CD4-positive, alpha-beta T cell treated with Interleukin-15 for 4 hours (primary cell): ENCODE results near the gene ANTKMT.
"Not testable (repeated sequence)": the region's sequence is repeated elsewhere in the genome, so short reads cannot be mapped to it uniquely, and the experiment has no call there.

Experiments used
- DNase-seq: peaks from one replicate; pipeline ENCODE4 v3.0.0-alpha.2; 2020; ENCODE audit warnings: low spot score

ANTKMT gene

DNA sequence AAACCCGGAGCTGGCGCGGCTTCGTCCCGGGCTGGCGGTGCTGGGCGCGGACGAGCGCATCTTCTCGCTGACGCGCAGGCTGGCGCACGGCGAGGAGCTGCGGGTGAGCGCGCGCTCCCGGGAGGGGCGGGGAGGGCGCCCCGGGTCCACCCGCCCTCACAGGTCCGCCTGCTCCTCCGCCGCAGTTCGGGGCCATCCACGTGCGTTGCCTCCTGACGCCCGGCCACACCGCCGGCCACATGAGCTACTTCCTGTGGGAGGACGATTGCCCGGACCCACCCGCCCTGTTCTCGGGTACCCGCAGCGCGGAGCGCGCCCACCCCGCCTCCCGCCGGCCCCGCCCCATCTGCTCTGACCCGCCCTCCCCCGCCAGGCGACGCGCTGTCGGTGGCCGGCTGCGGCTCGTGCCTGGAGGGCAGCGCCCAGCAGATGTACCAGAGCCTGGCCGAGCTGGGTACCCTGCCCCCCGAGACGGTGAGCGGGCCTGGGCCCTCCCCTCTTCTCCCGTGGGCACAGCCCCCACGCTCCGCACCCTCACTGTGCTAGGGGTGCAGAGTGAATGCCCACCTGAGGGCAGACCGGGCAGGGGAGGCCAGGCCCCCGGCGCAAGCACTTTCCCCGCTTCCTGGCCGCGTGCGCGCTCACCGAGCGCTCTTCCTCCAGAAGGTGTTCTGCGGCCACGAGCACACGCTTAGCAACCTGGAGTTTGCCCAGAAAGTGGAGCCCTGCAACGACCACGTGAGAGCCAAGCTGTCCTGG, 7.4 kb downstream of the ANTKMT start:
- peak; percentile 50 for DNase-seq

DNA sequence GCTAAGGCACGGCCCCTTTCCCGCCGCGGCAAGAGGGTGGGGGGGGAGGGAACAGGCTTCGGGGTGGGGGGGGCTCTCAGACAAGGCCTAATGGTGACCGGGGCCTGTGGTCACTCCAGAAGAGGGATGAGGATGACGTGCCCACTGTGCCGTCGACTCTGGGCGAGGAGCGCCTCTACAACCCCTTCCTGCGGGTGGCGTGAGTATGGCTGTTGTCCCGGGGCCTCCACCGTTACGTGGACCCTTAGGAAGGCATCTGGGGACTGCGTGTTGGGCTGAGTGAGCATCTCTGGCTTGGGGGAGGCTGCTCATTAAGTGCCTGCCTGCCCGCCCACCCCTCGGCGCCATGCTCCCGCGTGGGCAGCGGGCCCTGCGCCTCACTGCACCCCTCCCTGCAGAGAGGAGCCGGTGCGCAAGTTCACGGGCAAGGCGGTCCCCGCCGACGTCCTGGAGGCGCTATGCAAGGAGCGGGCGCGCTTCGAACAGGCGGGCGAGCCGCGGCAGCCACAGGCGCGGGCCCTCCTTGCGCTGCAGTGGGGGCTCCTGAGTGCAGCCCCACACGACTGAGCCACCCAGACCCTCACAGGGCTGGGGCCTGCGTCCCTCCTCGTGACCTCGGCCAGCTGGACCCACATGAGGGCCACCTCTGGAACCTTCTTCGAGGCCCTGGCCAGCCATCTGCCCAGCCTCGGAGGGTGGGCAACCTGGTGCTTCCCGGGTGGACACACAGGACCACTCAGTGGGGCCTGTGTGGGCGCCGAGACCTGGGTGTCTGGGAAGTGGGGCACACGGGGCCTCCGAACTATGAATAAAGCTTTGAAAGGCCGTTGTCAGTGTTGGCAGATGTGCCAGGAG, 8.2 kb downstream of the ANTKMT start:
- no peak for DNase-seq

DNA sequence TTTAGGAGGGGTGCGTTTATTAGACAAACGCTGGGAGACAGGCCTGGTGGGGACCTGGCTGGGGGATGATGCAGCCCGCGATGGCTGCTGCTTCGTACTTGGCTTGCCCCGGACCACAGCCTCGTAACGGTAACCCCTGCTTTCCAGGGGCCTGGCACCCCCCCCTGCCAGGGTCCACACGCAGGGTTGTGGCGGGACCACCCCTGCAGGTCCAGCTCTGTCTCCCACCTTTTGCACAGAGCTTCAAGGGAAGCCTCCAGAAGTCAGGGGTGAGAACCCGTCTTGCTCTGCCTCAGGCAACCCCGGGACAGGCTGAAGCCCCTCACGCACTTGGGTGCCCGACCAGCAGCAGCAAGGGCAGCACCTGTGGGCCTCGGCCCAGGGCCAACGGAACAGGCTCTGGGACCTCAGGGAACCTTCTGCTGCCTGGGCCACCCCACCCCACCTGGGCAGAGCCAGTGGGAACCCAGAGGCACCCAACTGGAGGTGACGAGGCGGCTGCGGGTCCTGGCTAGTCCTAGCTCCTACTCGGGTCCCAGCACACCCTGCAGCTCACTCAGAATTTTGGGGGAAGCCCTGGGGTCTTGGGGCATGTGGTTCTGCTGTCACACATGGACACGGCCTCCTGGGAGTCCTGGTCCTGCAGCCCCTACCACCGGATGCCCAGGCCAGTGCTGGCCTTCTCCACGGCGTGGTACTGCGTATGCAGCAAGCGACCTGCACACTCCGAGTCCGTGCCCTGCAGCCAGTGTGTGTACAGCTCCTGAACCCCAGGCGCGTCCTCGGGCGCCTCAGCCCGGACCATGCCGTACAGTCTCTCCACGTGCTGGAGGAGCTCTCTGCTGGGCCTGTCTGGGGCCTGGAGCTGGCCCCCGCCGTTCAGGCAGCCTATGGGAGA, 9.1 kb downstream of the ANTKMT start:
- no peak for DNase-seq

DNA sequence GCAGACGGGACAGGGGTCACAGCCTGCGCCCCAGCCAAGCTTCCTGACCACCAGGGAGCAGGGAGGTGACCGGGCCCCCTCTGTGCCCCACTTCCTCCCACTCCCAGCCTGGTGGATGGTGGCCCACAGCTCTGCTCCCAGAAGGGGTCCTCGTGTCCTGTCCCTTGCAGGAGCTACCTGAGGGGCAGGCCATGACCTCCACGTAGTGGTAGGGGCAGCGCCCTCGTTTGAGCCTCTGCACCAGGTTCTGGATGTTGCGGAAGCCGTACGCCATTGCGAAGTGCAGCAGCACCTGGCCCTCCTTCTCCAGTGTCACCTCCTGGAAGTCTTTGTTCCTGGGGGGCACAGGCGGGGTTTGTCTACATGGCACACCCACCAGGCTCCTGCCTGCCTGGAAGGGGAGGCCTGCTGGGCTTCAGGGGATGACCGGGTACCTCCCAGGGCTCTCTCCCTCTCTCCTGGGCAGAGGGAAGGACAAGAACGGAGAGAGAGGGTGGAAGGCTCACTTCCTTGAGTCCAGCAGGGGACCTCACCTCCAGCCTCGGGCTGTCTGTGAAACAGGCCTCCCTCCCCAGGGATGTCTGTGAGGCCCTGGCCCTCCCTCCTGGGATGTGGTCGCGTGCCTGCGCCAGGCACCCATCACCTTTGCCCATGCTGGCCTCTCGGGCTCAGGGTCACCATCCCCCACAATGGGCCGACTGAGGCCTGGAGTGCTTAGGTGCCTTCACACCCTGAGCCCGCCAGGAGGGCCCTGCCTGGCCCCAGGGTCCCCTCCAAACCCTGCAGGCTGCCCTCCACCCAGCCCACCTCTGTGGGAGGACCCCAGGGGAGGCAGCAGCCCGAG, 9.9 kb downstream of the ANTKMT start:
- DNase-seq: no peak

DNA sequence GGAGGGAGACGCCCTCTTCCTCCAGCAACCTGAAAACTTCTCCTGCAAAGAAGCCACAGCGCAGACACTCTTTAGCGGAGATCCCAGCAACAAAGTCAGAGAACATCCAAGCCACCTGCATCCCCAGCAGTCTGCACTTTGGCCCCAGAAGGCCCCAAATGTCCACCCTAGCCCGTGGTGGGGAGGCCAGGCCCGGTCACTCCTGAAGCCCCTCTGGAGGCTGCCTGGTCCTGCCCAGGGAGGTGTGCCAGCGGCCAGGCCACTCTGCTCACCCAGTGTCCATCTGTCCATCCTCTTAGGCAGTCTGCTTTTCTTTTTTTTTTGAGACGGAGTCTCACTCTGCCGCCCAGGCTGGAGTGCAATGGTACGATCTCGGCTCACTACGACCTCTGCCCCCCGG, 11.4 kb downstream of the ANTKMT start:
- no peak for DNase-seq

DNA sequence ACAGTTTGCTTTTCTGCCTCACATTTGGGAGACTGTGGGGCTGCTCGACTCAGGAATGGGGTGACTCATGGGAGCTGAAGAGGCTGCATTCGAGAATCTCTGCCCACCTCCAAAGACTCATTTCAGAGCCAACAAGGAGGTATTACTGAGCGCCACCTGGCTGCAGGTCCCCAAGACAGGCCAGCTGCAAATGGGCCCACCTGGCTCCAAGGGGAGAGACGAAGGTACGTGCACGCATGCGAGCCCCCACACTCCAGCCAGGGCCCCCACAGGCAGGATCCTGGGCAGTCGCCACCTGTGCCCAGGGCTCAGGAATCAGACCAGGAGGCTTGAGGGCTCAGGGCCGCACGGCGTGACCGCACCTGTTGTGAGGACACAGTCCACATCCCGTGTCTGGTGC, 12.0 kb downstream of the ANTKMT start:
- DNase-seq: no peak

DNA sequence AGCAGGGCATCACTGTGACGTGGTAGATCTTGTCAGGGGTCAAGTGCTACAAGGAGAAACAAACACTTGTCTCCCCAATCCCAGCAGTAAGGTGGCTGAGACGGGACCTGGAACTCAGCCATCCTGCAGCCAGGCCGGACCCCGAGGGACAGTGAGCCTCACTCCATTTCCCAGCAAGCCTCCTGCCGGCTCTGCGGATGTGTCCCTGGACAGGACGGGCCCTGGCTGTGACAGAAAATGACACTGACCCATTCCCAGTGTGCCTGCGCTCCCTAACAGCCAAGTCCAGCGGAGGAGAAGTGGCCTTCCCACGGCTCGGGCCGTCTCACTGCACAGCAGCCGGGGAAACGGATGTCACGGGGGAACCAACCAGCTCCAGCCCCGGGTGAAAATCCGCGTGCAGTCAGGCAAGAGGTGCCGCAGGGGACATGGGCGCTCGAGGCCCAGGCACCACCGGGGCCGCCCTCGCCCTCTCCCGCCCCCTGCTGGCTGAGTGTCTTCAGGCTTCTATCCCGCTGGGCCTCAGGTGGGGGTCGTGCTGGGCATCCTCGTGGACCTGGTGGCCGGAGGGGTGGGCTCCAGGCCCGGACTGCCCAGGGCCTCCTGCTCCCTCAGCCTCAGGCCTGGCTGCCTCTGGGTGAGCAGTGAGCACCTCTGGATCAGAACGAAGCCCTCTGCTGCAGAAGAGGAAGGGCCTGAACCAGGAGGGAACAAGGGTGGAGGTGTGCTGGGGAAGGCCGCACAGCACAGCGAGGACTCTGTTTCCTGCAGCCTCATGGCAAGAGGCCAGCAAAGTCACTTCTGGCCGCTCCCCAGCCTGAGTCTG, 12.6 kb downstream of the ANTKMT start:
- DNase-seq: no peak

DNA sequence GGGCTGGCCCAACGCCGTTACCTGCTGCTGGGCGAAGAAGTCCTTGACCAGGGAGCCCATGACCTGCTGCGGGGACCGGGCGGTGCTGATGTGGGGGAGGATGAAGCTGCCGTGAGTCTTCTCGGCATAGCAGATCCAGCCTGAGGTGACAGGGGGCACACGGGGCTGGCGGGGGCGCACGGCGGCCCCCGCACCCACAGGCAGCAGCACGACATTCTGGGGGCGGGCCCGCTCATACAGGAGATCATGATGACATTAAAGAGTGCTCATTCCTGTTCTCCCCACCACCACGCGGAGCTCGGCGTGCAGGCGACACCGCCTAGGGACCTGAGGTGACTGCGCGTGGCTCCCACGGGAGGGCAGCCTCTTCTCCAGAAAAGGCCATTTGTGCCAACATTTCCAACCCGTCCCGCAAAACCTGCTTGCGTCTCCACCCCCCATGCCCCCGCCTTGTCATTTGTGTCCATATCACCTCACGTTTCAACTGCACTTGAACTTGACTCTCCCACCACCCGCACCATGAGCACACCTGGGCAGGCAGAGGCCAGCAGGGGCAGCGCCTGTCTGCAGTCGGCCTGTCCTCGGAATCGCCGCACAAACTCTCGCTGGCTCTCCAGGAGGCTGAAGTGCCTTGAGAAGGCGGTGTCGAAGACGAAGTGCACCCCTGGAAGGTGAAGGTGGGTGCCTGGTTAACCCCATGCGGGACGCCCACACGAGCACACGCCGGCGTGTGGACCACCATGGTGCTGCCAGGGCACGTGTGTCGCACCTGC, 13.4 kb downstream of the ANTKMT start:
- no peak for DNase-seq

DNA sequence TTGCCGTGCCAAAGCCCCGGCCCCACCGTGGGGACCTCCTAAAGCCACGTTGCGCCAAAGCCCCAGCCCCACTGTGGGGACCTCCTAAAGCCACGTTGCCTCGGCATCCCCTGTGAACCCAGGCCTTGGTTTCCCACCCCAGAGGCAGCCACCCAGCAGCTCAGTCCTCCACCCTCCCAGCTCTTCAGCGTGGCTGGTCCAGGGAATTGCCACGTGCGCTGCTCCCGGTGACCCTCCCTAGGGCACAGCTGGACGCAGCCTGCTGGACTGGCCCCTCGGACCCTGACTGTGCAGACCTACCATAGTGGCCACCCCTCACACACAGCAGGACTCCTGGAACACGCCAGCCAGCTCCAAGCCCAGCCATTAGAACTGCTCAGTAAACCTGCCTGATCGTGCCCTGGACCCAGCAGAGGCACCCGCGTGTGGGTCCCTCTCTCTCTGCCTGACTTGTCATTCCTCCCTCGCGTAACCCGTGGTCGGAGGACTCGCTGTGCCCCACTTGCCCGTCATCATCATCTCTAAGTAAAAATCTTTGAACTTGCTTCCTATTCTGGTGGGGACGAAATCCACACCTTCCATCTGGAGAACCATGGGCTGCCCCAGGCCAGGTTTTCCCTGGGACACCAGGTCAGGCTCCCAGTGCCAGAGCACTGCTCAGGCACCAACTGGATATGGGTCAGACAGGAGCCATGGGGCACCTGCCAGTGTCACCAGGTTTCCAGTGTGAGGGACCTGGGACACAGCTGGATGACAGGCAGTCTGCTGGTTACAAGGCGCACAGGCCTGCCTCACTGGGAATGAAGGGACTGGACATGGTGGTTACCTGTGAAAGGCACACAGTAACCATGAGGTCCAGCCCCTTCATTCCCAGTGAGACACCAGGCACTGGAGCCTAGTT, 14.3 kb downstream of the ANTKMT start:
- no peak for DNase-seq

DNA sequence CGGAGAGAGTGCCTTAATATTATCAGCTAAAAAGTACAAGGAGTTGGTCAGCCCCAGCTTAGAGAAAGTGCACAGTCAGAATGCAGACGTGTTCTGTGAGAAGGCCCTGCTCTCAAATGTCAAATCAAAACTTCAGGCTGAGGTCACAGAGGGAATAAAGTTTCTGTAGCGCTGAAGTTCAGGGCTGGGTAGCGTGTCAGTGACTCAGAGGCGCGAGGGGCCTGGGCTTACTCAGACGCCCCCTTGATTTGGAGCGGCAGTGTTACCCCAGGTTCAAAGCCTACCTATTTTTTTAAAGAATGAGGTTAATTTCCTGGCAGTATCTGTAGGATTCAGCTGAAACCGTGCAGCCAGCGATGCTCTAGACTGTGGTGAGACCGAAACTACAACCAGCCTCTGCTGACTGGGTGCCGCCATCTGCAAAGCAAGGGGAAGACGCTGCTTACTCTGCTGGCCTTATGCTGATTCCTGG, 15.1 kb downstream of the ANTKMT start:
- DNase-seq: no peak

DNA sequence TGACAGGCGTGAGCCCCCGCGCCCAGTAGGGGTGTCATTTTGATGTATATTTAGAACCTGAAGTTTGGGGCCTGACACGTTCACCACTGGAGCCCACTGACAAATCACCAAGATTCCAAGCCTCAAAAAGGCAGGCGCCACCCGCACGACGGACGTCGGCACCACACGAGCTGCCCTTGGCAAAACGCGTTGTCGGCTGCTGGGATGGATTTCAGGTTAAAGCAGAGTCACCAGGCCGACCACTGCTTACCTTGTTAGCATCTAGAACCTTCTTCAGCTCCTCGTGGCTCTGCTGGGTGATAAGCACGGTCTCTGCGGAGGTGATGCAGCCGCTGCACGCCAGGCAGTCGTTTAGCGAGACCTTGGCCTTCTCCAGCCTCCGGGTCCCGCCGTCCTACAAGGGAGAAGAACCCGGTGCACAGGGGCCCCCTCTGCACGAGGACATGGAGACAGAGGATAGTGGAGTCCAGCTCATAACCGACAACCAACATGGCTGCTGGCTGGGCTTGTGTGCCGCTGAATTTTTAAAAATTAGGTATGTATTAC, 16.1 kb downstream of the ANTKMT start:
- no peak for DNase-seq

DNA sequence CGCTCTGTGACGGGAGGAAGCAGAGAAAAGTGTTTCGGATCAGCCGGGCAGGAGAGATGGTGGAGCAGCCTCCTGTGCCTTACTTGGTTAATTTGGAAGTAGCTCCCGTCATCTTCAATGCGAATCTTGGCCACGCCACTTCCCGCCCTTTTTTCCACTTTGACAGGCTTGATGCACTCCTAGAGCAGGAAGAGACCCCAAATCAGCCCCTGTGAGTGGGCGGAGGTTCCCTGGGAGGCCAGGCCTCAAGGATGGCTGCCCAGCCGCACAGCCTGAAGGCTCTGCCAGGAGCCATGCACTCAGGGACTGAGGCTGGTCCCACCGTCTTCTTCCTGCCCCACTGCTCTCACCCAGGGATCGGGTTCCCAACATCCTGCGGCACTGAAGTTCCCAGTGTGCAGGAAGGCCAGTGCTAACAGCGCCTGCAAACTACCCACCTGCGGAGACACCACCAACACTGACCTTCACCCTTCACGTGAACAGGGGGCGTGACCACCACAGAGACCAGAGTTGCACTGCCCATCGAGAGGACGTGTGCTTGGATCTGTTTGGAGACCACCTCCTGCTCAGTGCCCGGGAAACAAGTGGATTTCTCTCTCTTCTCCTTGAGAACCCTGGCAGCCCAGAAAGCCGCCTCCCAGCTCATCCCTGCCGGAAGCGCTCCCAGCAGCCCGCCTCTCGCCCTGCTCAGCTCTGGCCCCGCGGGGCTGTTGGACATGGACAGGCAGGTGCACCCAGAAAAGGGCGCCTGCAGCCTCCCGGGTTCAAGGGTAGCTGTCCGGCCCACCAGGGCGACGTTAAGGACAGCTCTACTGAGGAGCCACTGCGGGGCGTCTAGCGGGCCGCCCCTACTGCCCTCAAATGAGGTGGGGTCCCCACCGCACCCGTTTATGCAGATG, 18.9 kb downstream of the ANTKMT start:
- DNase-seq: no peak

DNA sequence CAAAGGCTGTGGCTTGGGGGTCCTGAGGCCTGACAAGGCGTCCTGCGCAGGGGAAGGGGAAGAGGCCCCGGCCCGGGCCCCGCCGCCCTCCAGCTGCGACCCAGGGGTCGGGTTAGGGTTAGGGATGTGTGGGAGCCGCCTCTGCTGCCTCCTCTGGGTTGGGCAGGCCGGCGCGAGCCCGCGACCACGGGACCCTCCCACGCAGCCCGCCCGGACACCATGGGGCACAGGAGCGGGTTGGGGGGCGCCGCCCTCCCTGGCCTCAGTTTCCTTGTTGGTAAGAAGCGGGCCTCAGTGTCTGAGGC, 19.5 kb downstream of the ANTKMT start:
- DNase-seq: no peak

DNA sequence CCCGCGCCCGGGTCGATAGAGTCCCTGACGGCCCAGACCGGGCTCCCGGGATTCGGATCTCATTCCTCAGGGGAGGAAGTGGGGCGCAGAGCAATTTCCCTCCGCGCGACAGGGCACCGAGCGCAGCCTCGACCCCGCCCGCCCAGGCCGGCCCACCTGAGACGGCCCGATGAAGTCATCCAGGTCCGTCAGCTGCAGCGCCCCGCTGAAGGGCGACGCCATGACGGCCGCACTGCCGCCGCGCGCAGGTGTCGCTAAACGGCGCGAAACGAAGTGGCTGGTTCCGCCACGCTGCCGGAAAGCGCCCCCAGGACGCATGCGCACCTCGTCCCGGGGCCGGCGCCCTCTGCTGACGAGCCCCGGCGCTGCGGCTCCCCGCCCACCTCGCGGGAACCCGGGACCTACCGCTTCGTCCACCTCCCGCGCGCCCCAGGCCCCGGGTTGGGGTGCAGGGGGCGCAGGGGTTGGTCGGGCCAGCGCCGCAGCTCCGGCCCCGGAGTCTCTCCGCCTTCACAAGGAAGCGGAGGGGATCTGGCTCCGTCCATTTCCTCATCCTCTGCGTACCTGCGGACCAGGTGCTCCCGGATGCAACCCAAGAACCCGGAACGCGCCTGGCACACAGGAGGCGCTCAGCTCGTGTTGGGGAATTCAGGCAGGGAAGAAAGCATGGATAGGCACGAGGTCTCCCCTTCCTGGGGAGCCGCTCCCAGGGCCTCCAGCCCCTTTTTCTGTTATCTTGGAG, 20.0 kb downstream of the ANTKMT start, which contains the start of gene CIAO3:
Gene CIAO3, minus strand, starts transcription at position 234 of the 742 bp plus-strand sequence. Its CDS starts 12 bp downstream, at position 222.
- peak; percentile 92 for DNase-seq

DNA sequence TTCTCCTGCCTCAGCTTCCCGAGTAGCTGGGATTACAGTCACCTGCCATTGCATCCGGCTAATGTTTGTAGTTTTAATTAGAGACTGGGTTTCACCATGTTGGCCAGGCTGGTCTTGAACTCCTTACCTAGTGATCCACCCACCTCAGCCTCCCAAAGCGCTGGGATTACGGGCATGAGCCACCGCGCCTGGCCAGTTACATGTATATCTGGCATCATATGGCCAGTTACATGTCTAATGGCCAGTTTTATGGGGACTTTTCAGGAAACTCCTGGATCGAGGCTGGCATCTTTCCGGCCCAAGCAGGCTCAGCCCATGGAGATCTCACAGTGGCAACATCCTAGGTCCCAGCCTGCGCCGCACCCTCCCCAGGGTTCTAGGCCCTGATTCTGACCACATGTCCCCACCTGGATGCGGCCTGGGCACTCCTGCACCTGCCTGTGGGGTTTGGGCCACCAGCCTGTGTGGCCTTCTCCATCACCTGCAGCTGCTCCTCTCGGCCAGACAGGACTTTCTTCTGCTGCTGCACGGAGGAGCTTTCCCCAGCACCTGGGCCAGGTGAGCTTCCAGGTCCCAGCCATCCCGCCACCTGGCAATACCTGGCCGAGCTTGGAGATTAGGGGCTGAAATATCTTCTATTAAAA, 21.2 kb downstream of the ANTKMT start:
- no peak for DNase-seq

DNA sequence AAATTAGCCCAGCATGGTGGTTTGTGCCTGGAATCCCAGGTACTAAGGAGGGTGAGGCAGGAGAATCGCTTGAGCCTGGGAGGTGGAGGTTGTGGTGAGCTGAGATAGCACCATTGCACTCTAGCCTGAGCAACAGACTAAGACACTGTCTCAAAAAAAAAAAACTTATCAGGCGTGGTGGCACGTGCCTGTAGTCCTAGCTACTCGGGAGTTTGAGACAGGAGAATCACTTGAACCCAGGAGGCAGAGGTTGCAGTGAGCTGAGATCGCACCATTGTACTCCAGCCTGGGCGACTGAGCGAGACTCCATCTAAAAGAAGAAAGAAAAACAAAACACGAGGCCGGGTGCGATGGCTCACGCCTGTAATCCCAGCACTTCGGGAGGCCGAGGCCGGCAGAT, 21.9 kb downstream of the ANTKMT start:
- DNase-seq: not testable (repeated sequence)
